H9 (cell line): Measurements from ENCODE around the gene SETD5. TPM values are rescaled to one million over a fixed set of nuclear protein-coding genes. Genes with fewer than 3 reads are reported as not detected.

Experiments used
- DNase-seq: peaks from one replicate; pipeline ENCODE4 v3.0.0-alpha.2; 2017
- H2AFZ ChIP-seq: one replicate; pipeline ENCODE4 v1.6.1; 2013; ENCODE audit warnings: mild to moderate bottlenecking, low read length, control low read depth, moderate library complexity
- H2AK5ac ChIP-seq: 2 replicates; pipeline ENCODE4 v1.6.1; 2013; ENCODE audit warnings: low read length, control low read depth, mixed read lengths; ENCODE audit not compliant: insufficient read length
- H2BK120ac ChIP-seq: one replicate; pipeline ENCODE4 v1.6.1; 2013; ENCODE audit warnings: low read depth, mild to moderate bottlenecking, low read length, control low read depth, inconsistent platforms; ENCODE audit not compliant: poor library complexity, severe bottlenecking
- H2BK12ac ChIP-seq: 2 replicates; pipeline ENCODE4 v1.6.1; 2013; ENCODE audit warnings: low read length, control low read depth, mixed read lengths, low read depth; ENCODE audit not compliant: insufficient read length
- H2BK15ac ChIP-seq: 2 replicates; pipeline ENCODE4 v1.6.1; 2013; ENCODE audit warnings: low read depth, low read length, control low read depth
- H2BK20ac ChIP-seq: one replicate; pipeline ENCODE4 v1.6.1; 2013; ENCODE audit warnings: low read depth, mild to moderate bottlenecking, low read length, control low read depth, inconsistent platforms; ENCODE audit not compliant: poor library complexity, severe bottlenecking
- H2BK5ac ChIP-seq: 2 replicates; pipeline ENCODE4 v1.6.1; 2013; ENCODE audit warnings: low read length, control low read depth, mixed read lengths; ENCODE audit not compliant: insufficient read length
- H3K14ac ChIP-seq: 2 replicates; pipeline ENCODE4 v1.6.1; 2013; ENCODE audit warnings: low read length, control low read depth; ENCODE audit not compliant: insufficient read depth
- H3K18ac ChIP-seq: 2 replicates; pipeline ENCODE4 v1.6.1; 2013; ENCODE audit warnings: low read depth, mild to moderate bottlenecking, mixed read lengths, low read length, control low read depth; ENCODE audit not compliant: insufficient read length
- H3K23ac ChIP-seq: 2 replicates; pipeline ENCODE4 v1.6.1; 2013; ENCODE audit warnings: low read length, control low read depth, mixed read lengths, low read depth; ENCODE audit not compliant: insufficient read length
- H3K23me2 ChIP-seq: 2 replicates; pipeline ENCODE4 v1.6.1; 2013; ENCODE audit warnings: low read depth, mild to moderate bottlenecking, mixed read lengths, low read length, control low read depth; ENCODE audit not compliant: insufficient read length, poor library complexity, severe bottlenecking
- H3K27ac ChIP-seq: 2 replicates; pipeline ENCODE4 v1.5.1; 2013; ENCODE audit warnings: low read length, control low read depth, mixed read lengths, low read depth; ENCODE audit not compliant: insufficient read length
- H3K27me3 ChIP-seq: 2 replicates; pipeline ENCODE4 v1.6.1; 2013; ENCODE audit warnings: low read length, control low read depth, inconsistent platforms; ENCODE audit not compliant: insufficient read depth
- H3K4ac ChIP-seq: 2 replicates; pipeline ENCODE4 v1.6.1; 2013; ENCODE audit warnings: low read depth, mild to moderate bottlenecking, control low read depth, inconsistent platforms, low read length, moderate library complexity
- H3K4me1 ChIP-seq: 2 replicates; pipeline ENCODE4 v1.6.1; 2013; ENCODE audit warnings: low read length, control low read depth, inconsistent platforms; ENCODE audit not compliant: insufficient read depth
- H3K4me2 ChIP-seq: 2 replicates; pipeline ENCODE4 v1.6.1; 2013; ENCODE audit warnings: low read length, control low read depth, mixed read lengths; ENCODE audit not compliant: insufficient read length, insufficient read depth
- H3K56ac ChIP-seq: 2 replicates; pipeline ENCODE4 v1.6.1; 2013; ENCODE audit warnings: low read depth, mild to moderate bottlenecking, mixed read lengths, low read length, control low read depth; ENCODE audit not compliant: insufficient read length
- H3K79me1 ChIP-seq: 2 replicates; pipeline ENCODE4 v1.6.1; 2013; ENCODE audit warnings: low read depth, mild to moderate bottlenecking, moderate library complexity, low read length, control low read depth, inconsistent platforms; ENCODE audit not compliant: insufficient read depth, poor library complexity, severe bottlenecking
- H3K79me2 ChIP-seq: 2 replicates; pipeline ENCODE4 v1.6.1; 2013; ENCODE audit warnings: low read length, control low read depth, inconsistent platforms; ENCODE audit not compliant: insufficient read depth
- H3K9ac ChIP-seq: 2 replicates; pipeline ENCODE4 v1.6.1; 2013; ENCODE audit warnings: low read length, control low read depth, mixed read lengths; ENCODE audit not compliant: insufficient read length; ENCODE audit errors: extremely low read depth
- H3K9me3 ChIP-seq: one replicate; pipeline ENCODE4 v1.6.1; 2013; ENCODE audit warnings: low read depth, low read length, inconsistent platforms; ENCODE audit not compliant: control insufficient read depth
- H3T11ph ChIP-seq: one replicate; pipeline ENCODE4 v1.6.1; 2013; ENCODE audit warnings: mild to moderate bottlenecking, low read length, control low read depth, inconsistent platforms
- H4K20me1 ChIP-seq: one replicate; pipeline ENCODE4 v1.6.1; 2013; ENCODE audit not compliant: control insufficient read depth, insufficient read length, insufficient read depth
- H4K5ac ChIP-seq: 2 replicates; pipeline ENCODE4 v1.6.1; 2013; ENCODE audit warnings: low read depth, mild to moderate bottlenecking, mixed read lengths, low read length, control low read depth; ENCODE audit not compliant: insufficient read length
- H4K8ac ChIP-seq: replicated peaks from 2 replicates; pipeline ENCODE4 v1.6.1; 2013; ENCODE audit warnings: low read length, control low read depth, mixed read lengths, low read depth; ENCODE audit not compliant: insufficient read length
- H4K91ac ChIP-seq: 2 replicates; pipeline ENCODE4 v1.6.1; 2013; ENCODE audit warnings: low read depth, mild to moderate bottlenecking, moderate library complexity, mixed read lengths, low read length, control low read depth; ENCODE audit not compliant: insufficient read length
- H3K27ac Mint-ChIP-seq, 3 experiments: 2 replicates in 2 of 3; 3 replicates in 1 of 3; pipeline ENCODE4 v1.8.0; 2020 to 2021; ENCODE audit warnings: mixed read lengths in 3 of 3, mild to moderate bottlenecking in 1 of 3, moderate library complexity in 1 of 3
- H3K27me3 Mint-ChIP-seq: 2 replicates; pipeline ENCODE4 v1.8.0; 2021; ENCODE audit warnings: low read depth, mild to moderate bottlenecking, moderate library complexity, mixed read lengths
- H3K36me3 Mint-ChIP-seq, 3 experiments: 2 replicates in 2 of 3; 3 replicates in 1 of 3; pipeline ENCODE4 v1.8.0; 2020 to 2021; ENCODE audit warnings: low read depth in 3 of 3, mixed read lengths in 3 of 3; ENCODE audit not compliant: insufficient read depth in 1 of 3
- H3K4me1 Mint-ChIP-seq, 2 experiments: 2 replicates each; pipeline ENCODE4 v1.8.0; 2020; ENCODE audit warnings: mixed read lengths in 2 of 2
- H3K4me3 Mint-ChIP-seq, 2 experiments: 2 replicates in 1 of 2; 3 replicates in 1 of 2; pipeline ENCODE4 v1.8.0; 2020 to 2021; ENCODE audit warnings: mild to moderate bottlenecking in 2 of 2, mixed read lengths in 2 of 2, moderate library complexity in 1 of 2
- H3K9me3 Mint-ChIP-seq, 2 experiments: 2 replicates in 1 of 2; 3 replicates in 1 of 2; pipeline ENCODE4 v1.8.0; 2020; ENCODE audit warnings: mild to moderate bottlenecking in 2 of 2, mixed read lengths in 2 of 2, moderate library complexity in 1 of 2
- CTCF ChIP-seq: fragments of 200-600 bp; sonication (generic); conservative IDR thresholded peaks from 3 replicates; pipeline ENCODE4 v1.8.0; 2021; ENCODE audit warnings: antibody characterized with exemption, mild to moderate bottlenecking
- WGBS: extraction: QIAGEN DNeasy Blood & Tissue Kit; methylation state at CpG from one replicate; pipeline ENCODE4 v1.1.7; 2013; ENCODE audit warnings: missing lambda C conversion rate, low lambda C conversion rate, mixed read lengths; ENCODE audit not compliant: insufficient read length; ENCODE audit errors: extremely low coverage; 5-methylcytosine and 5-hydroxymethylcytosine counted together
- total RNA-seq: library from RNA; stranded (reverse); gene quantifications from 2 replicates; pipeline ENCODE4 v1.2.1, GENCODE V29; 2021

Gene SETD5
- total RNA-seq, 1 experiment from 2014 or later = 207 TPM

GRCh38 chr3:9433627-9434521 lies 36.5 kb downstream of the SETD5 start:
- no peak overlapping the region for H2BK12ac ChIP-seq
- no peak overlapping the region for H4K5ac ChIP-seq
- H3K4me2 ChIP-seq = no peak overlapping the region
- H3K4ac ChIP-seq = no peak overlapping the region
- H3K79me1 ChIP-seq = no peaks in the 10 kb centered on the region
- H3K4me1 ChIP-seq = no peaks in the 10 kb centered on the region
- no peak overlapping the region for H3K27ac ChIP-seq
- no peak overlapping the region for H2AFZ ChIP-seq
- no peaks in the 10 kb centered on the region for H3K9me3 Mint-ChIP-seq
- no CpG with 5 or more reads among the region's 15 CpGs for WGBS
- DNase-seq = no peak
- no peak overlapping the region for H2BK20ac ChIP-seq
- no peak overlapping the region for H2BK120ac ChIP-seq
- no peak overlapping the region for H4K8ac ChIP-seq
- no peaks in the 10 kb centered on the region for H3K4me1 Mint-ChIP-seq
- H3K56ac ChIP-seq = no peak overlapping the region
- H3K23me2 ChIP-seq = no peaks in the 10 kb centered on the region
- H4K91ac ChIP-seq = no peak overlapping the region
- H3K4me3 Mint-ChIP-seq = no peak overlapping the region
- no peak overlapping the region for H3T11ph ChIP-seq
- no peaks in the 10 kb centered on the region; the same call in 1 of the 2 replicates for H3K79me2 ChIP-seq
- no peak overlapping the region for H2AK5ac ChIP-seq
- H3K9ac ChIP-seq = no peak overlapping the region
- no peaks in the 10 kb centered on the region for H4K20me1 ChIP-seq
- H3K27ac Mint-ChIP-seq = no peak overlapping the region
- TF ChIP-seq CTCF = no peak
- H3K27me3 Mint-ChIP-seq = no peaks in the 10 kb centered on the region
- H2BK15ac ChIP-seq = no peak overlapping the region
- H2BK5ac ChIP-seq = no peak overlapping the region
- peaks cover 48 to 89% (median 81%) of the 10 kb centered on the region in 3 experiments for H3K36me3 Mint-ChIP-seq
- no peaks in the 10 kb centered on the region for H3K27me3 ChIP-seq
- no peak overlapping the region for H3K23ac ChIP-seq
- H3K9me3 ChIP-seq = no peaks in the 10 kb centered on the region
- no peak overlapping the region for H3K14ac ChIP-seq
- H3K18ac ChIP-seq = no peak overlapping the region
